Measurements from ENCODE around the gene TPT1.

The TPT1 gene

GRCh38 chr13:45364876-45365557 is 24.0 kb upstream of the TPT1 start:
- Histone ChIP-seq H3K4me1 (ENCODE audit: insufficient read depth, low read length, severe bottlenecking) (peaks cover 13% of the 10 kb centered on the region), H2AFZ (ENCODE audit: low read length) (no peak overlapping the region), H3K4me3 (ENCODE audit: low read depth, low read length, poor library complexity, severe bottlenecking) (no peak overlapping the region), H3K79me2 (ENCODE audit: insufficient read depth, low read length) (no peaks in the 10 kb centered on the region), H3K4me2 (ENCODE audit: low read length) (no peak overlapping the region), H3K9me3 (ENCODE audit: low read length) (peaks cover 8% of the 10 kb centered on the region; the same call in 1 of the 2 replicates), H3F3A (ENCODE audit: insufficient read depth, low read length) (no peaks in the 10 kb centered on the region), H3K27me3 (ENCODE audit: insufficient read depth, low read length) (no peaks in the 10 kb centered on the region), H3K27ac (ENCODE audit: low read depth, low read length, poor library complexity, severe bottlenecking) (no peak overlapping the region), H3K9me2 (ENCODE audit: low read depth, low read length) (no peaks in the 10 kb centered on the region), H3K9ac (ENCODE audit: low read length) (no peak overlapping the region), H3K36me3 (ENCODE audit: insufficient read depth, low read length) (peaks cover 12% of the 10 kb centered on the region), H4K20me1 (ENCODE audit: insufficient read depth, low read length) (no peaks in the 10 kb centered on the region)
- TF ChIP-seq, protein P1, sequence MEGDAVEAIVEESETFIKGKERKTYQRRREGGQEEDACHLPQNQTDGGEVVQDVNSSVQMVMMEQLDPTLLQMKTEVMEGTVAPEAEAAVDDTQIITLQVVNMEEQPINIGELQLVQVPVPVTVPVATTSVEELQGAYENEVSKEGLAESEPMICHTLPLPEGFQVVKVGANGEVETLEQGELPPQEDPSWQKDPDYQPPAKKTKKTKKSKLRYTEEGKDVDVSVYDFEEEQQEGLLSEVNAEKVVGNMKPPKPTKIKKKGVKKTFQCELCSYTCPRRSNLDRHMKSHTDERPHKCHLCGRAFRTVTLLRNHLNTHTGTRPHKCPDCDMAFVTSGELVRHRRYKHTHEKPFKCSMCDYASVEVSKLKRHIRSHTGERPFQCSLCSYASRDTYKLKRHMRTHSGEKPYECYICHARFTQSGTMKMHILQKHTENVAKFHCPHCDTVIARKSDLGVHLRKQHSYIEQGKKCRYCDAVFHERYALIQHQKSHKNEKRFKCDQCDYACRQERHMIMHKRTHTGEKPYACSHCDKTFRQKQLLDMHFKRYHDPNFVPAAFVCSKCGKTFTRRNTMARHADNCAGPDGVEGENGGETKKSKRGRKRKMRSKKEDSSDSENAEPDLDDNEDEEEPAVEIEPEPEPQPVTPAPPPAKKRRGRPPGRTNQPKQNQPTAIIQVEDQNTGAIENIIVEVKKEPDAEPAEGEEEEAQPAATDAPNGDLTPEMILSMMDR (IDR thresholded peaks at IDR 0.05; ENCODE audit: low read length) = no peak
- TF ChIP-seq EZH2 (IDR thresholded peaks at IDR 0.05; ENCODE audit: borderline replicate concordance, low read length) = no peak

GRCh38 chr13:45362939-45363338 is 22.0 kb upstream of the TPT1 start:
- H3K4me1 ChIP-seq (ENCODE audit: insufficient read depth, low read length, severe bottlenecking) = peaks cover 12% of the 10 kb centered on the region
- H3F3A ChIP-seq (ENCODE audit: insufficient read depth, low read length) = no peaks in the 10 kb centered on the region

GRCh38 chr13:45361596-45362206 is 20.7 kb upstream of the TPT1 start:
- no peak overlapping the region for H3K4me2 ChIP-seq (ENCODE audit: low read length)
- H3K9ac ChIP-seq (ENCODE audit: low read length) = no peak overlapping the region
- H3K4me1 ChIP-seq (ENCODE audit: insufficient read depth, low read length, severe bottlenecking) = no peaks in the 10 kb centered on the region
- H3F3A ChIP-seq (ENCODE audit: insufficient read depth, low read length) = no peaks in the 10 kb centered on the region
- peaks cover 15% of the 10 kb centered on the region for H3K36me3 ChIP-seq (ENCODE audit: insufficient read depth, low read length)
- no peaks in the 10 kb centered on the region for H3K79me2 ChIP-seq (ENCODE audit: insufficient read depth, low read length)
- H2AFZ ChIP-seq (ENCODE audit: low read length) = no peak overlapping the region
- no peaks in the 10 kb centered on the region for H3K27me3 ChIP-seq (ENCODE audit: insufficient read depth, low read length)
- no peaks in the 10 kb centered on the region for H4K20me1 ChIP-seq (ENCODE audit: insufficient read depth, low read length)
- H3K9me2 ChIP-seq (ENCODE audit: low read depth, low read length) = no peaks in the 10 kb centered on the region
- TF ChIP-seq, protein P1 (IDR thresholded peaks at IDR 0.05; ENCODE audit: low read length) = no peak
- TF ChIP-seq EZH2 (IDR thresholded peaks at IDR 0.05; ENCODE audit: borderline replicate concordance, low read length) = no peak
- no peak overlapping the region for H3K27ac ChIP-seq (ENCODE audit: low read depth, low read length, poor library complexity, severe bottlenecking)
- peaks cover 8% of the 10 kb centered on the region; the same call in 1 of the 2 replicates for H3K9me3 ChIP-seq (ENCODE audit: low read length)
- H3K4me3 ChIP-seq (ENCODE audit: low read depth, low read length, poor library complexity, severe bottlenecking) = no peak overlapping the region

More at GRCh38 chr13:45362939-45363338, 22.0 kb upstream of the TPT1 start:
- Histone ChIP-seq H2AFZ (ENCODE audit: low read length) (no peak overlapping the region), H3K27me3 (ENCODE audit: insufficient read depth, low read length) (no peaks in the 10 kb centered on the region), H3K36me3 (ENCODE audit: insufficient read depth, low read length) (peaks cover 15% of the 10 kb centered on the region), H3K79me2 (ENCODE audit: insufficient read depth, low read length) (no peaks in the 10 kb centered on the region), H3K27ac (ENCODE audit: low read depth, low read length, poor library complexity, severe bottlenecking) (no peak overlapping the region), H3K9me2 (ENCODE audit: low read depth, low read length) (no peaks in the 10 kb centered on the region), H4K20me1 (ENCODE audit: insufficient read depth, low read length) (no peaks in the 10 kb centered on the region), H3K9me3 (ENCODE audit: low read length) (peaks cover 8% of the 10 kb centered on the region; the same call in 1 of the 2 replicates), H3K4me3 (ENCODE audit: low read depth, low read length, poor library complexity, severe bottlenecking) (no peak overlapping the region), H3K9ac (ENCODE audit: low read length) (no peak overlapping the region), H3K4me2 (ENCODE audit: low read length) (no peak overlapping the region)
- TF ChIP-seq EZH2 (IDR thresholded peaks at IDR 0.05; ENCODE audit: borderline replicate concordance, low read length) = no peak
- TF ChIP-seq, protein P1 (IDR thresholded peaks at IDR 0.05; ENCODE audit: low read length) = peak; percentile 28; the same call in 1 of the 2 replicates
